ENCODE data around the gene DLGAP1. TPM values are rescaled to one million over a fixed set of nuclear protein-coding genes. Genes with fewer than 3 reads are reported as not detected.

DLGAP1 gene
- total and polyA plus RNA-seq, 10 of the 15 experiments (the other 5 are each of a cell fraction or from before 2014, with no cell fraction given): 0.23 to 27.6 (median 1.9) TPM

DNA sequence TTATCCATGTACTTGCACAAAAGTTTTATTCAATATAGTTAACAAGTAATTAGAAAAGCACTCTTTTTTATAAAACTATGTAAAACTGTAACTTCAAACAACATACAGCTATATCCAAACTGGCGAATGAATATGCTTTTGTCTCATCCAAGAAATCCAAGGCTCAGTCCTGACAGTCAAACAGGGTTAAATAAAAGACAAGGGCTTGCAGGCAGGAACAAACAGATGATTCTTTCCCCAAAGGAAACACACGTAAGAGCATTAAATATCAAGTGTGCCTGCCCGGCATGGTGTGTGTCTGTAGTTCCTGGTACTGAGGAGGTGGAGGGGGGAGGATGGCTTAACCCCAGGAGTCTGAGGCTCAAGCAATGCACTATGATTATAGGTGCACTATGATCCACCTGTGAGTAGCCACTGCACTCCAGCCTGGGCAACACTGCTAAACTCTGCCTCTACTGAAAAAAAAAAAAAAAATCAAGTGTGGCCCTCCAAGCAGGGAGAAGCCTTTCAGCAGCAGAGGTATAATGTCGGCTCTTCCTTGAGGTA, 171.3 kb downstream of the DLGAP1 start:
- Histone ChIP-seq H3K4me3 (no peak overlapping the region), H3K27ac (ENCODE audit: control insufficient read depth, insufficient read depth) (no peak overlapping the region), H3K27me3 (replicated peaks in 1 of 2; ENCODE audit: control insufficient read depth in 2 of 2, insufficient read depth in 2 of 2, low read length in 1 of 2) (no peaks in the 10 kb centered on the region), H2AFZ (ENCODE audit: control insufficient read depth, low read depth, low read length) (no peak overlapping the region), H3K9ac (ENCODE audit: control insufficient read depth, insufficient read depth, low read length) (no peak overlapping the region), H3K4me1 (ENCODE audit: control insufficient read depth, insufficient read depth, low read length) (no peaks in the 10 kb centered on the region), H3K36me3 (ENCODE audit: control insufficient read depth in 2 of 2, insufficient read depth in 2 of 2, low read length in 1 of 2) (no peaks in the 10 kb centered on the region), H4K20me1 (ENCODE audit: control insufficient read depth, insufficient read depth) (no peaks in the 10 kb centered on the region), H3K9me3 (replicated peaks; ENCODE audit: control insufficient read depth, insufficient read depth, low read length) (no peaks in the 10 kb centered on the region; the same call in 2 of the 3 replicates), H3K79me2 (ENCODE audit: control insufficient read depth, insufficient read depth, low read length) (no peaks in the 10 kb centered on the region), H3K4me2 (ENCODE audit: control insufficient read depth, insufficient read depth) (no peak overlapping the region)
- POLR2A ChIA-PET: interaction anchor here (0.6 to 1.7 kb wide), 8 partner anchors 10 to 168 kb away, joined by 3 to 5 read pairs (median 4); no protein-coding TSS in a partner anchor
- SMC1A ChIA-PET (ENCODE audit: uncharacterized antibody, unreplicated experiment): interaction anchor here (0.8 to 5.1 kb wide), 22 partner anchors 9 to 335 kb away, joined by 3 to 38 read pairs (median 3); no protein-coding TSS in a partner anchor
- WGBS (ENCODE audit: insufficient coverage, insufficient replicate concordance, low lambda C conversion rate, missing lambda C conversion rate): 15% methylated on average over 4 of the region's 4 CpGs
- in situ Hi-C loops (cut with MboI): no loop called here
- CTCF ChIA-PET: interaction anchor here (0.9 to 2.5 kb wide), 7 partner anchors 9 to 1038 kb away, joined by 3 to 14 read pairs (median 3); no protein-coding TSS in a partner anchor
- RAD21 ChIA-PET (ENCODE audit: unreplicated experiment): interaction anchor here (0.8 to 3.7 kb wide), 14 partner anchors 7 to 167 kb away, joined by 3 to 28 read pairs (median 6); no protein-coding TSS in a partner anchor
- intact Hi-C loops (cut with micrococcal nuclease; ENCODE audit: unreplicated experiment): loop anchor here (10.0 kb wide), 1 partner anchor 771 kb away; no protein-coding TSS in a partner anchor
- BruUV-seq (replicated peaks): no TSS peak
- DNase-seq (ENCODE audit: low read depth, low spot score) (no peak), FAIRE-seq (no peak), ATAC-seq (peak; percentile 45)
- TF ChIP-seq NBN (IDR thresholded peaks at IDR 0.05): 0 out of 2 replicates have a peak, but pooled peaks have one; percentile 37
- TF ChIP-seq WRNIP1 (IDR thresholded peaks at IDR 0.05; ENCODE audit: borderline replicate concordance, low read depth, low read length): no peak

DNA sequence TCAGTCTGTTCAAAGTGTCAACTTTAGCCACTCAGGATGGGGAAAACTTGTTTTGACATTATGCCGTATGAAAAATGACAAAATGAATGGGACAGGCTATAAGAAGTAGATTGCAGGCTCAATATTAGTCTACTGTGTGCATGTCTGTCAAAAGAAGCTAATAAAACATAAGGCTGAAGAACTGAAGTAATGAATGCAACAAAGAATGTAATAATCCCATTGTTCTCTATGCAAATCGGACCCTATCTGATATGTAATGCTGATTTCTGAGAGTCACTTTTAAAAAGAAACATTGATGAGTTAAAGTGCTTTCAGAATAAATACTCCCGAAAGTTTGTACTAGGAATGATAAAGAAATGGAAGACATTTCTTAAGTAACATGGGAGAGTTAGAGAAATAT, 172.2 kb downstream of the DLGAP1 start:
- POLR2A ChIA-PET: interaction anchor here (0.6 kb wide), 1 partner anchor 21 kb away, joined by 3 read pairs; no protein-coding TSS in a partner anchor
- Histone ChIP-seq H3K27me3 (replicated peaks in 1 of 2; ENCODE audit: control insufficient read depth in 2 of 2, insufficient read depth in 2 of 2, low read length in 1 of 2) (no peaks in the 10 kb centered on the region), H3K4me1 (ENCODE audit: control insufficient read depth, insufficient read depth, low read length) (no peaks in the 10 kb centered on the region), H3K36me3 (ENCODE audit: control insufficient read depth in 2 of 2, insufficient read depth in 2 of 2, low read length in 1 of 2) (no peaks in the 10 kb centered on the region), H3K9ac (ENCODE audit: control insufficient read depth, insufficient read depth, low read length) (no peak overlapping the region), H4K20me1 (ENCODE audit: control insufficient read depth, insufficient read depth) (no peaks in the 10 kb centered on the region), H3K4me3 (no peak overlapping the region), H3K9me3 (replicated peaks; ENCODE audit: control insufficient read depth, insufficient read depth, low read length) (no peaks in the 10 kb centered on the region; the same call in 2 of the 3 replicates), H3K4me2 (ENCODE audit: control insufficient read depth, insufficient read depth) (no peak overlapping the region), H3K27ac (ENCODE audit: control insufficient read depth, insufficient read depth) (no peak overlapping the region), H3K79me2 (ENCODE audit: control insufficient read depth, insufficient read depth, low read length) (no peaks in the 10 kb centered on the region), H2AFZ (ENCODE audit: control insufficient read depth, low read depth, low read length) (no peak overlapping the region)
- RAD21 ChIA-PET (ENCODE audit: unreplicated experiment): interaction anchor here (3.7 kb wide), 1 partner anchor 13 kb away, joined by 28 read pairs; no protein-coding TSS in a partner anchor
- ATAC-seq: no peak
- in situ Hi-C loops (cut with MboI) (no loop called here), intact Hi-C loops (cut with micrococcal nuclease; ENCODE audit: unreplicated experiment) (loop anchor here (10.0 kb wide), 1 partner anchor 772 kb away; no protein-coding TSS in a partner anchor)
- SMC1A ChIA-PET (ENCODE audit: uncharacterized antibody, unreplicated experiment): interaction anchor here (1.1 to 5.1 kb wide), 4 partner anchors 11 to 243 kb away, joined by 3 to 38 read pairs (median 4); no protein-coding TSS in a partner anchor
- no TSS peak for BruUV-seq (replicated peaks)
- no peak for DNase-seq (ENCODE audit: low read depth, low spot score)
- CTCF ChIA-PET: no interaction called here
- FAIRE-seq: no peak
- 4% methylated on average over 3 of the region's 3 CpGs for WGBS (ENCODE audit: insufficient coverage, insufficient replicate concordance, low lambda C conversion rate, missing lambda C conversion rate)
- TF ChIP-seq LARP7 (IDR thresholded peaks at IDR 0.05) (no peak), FOXM1 (IDR thresholded peaks at IDR 0.05; ENCODE audit: low read depth, low read length) (no peak), STAT3 (IDR thresholded peaks at IDR 0.05; ENCODE audit: low read depth, low read length) (no peak)
- TF ChIP-seq, protein P1, sequence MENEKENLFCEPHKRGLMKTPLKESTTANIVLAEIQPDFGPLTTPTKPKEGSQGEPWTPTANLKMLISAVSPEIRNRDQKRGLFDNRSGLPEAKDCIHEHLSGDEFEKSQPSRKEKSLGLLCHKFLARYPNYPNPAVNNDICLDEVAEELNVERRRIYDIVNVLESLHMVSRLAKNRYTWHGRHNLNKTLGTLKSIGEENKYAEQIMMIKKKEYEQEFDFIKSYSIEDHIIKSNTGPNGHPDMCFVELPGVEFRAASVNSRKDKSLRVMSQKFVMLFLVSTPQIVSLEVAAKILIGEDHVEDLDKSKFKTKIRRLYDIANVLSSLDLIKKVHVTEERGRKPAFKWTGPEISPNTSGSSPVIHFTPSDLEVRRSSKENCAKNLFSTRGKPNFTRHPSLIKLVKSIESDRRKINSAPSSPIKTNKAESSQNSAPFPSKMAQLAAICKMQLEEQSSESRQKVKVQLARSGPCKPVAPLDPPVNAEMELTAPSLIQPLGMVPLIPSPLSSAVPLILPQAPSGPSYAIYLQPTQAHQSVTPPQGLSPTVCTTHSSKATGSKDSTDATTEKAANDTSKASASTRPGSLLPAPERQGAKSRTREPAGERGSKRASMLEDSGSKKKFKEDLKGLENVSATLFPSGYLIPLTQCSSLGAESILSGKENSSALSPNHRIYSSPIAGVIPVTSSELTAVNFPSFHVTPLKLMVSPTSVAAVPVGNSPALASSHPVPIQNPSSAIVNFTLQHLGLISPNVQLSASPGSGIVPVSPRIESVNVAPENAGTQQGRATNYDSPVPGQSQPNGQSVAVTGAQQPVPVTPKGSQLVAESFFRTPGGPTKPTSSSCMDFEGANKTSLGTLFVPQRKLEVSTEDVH (IDR thresholded peaks at IDR 0.05; ENCODE audit: low read depth, partially characterized antibody): no peak
- TF ChIP-seq, protein P2, sequence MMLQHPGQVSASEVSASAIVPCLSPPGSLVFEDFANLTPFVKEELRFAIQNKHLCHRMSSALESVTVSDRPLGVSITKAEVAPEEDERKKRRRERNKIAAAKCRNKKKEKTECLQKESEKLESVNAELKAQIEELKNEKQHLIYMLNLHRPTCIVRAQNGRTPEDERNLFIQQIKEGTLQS (IDR thresholded peaks at IDR 0.05; ENCODE audit: borderline replicate concordance, extremely low read depth, low read depth, low read length): no peak
- TF ChIP-seq, protein P3, sequence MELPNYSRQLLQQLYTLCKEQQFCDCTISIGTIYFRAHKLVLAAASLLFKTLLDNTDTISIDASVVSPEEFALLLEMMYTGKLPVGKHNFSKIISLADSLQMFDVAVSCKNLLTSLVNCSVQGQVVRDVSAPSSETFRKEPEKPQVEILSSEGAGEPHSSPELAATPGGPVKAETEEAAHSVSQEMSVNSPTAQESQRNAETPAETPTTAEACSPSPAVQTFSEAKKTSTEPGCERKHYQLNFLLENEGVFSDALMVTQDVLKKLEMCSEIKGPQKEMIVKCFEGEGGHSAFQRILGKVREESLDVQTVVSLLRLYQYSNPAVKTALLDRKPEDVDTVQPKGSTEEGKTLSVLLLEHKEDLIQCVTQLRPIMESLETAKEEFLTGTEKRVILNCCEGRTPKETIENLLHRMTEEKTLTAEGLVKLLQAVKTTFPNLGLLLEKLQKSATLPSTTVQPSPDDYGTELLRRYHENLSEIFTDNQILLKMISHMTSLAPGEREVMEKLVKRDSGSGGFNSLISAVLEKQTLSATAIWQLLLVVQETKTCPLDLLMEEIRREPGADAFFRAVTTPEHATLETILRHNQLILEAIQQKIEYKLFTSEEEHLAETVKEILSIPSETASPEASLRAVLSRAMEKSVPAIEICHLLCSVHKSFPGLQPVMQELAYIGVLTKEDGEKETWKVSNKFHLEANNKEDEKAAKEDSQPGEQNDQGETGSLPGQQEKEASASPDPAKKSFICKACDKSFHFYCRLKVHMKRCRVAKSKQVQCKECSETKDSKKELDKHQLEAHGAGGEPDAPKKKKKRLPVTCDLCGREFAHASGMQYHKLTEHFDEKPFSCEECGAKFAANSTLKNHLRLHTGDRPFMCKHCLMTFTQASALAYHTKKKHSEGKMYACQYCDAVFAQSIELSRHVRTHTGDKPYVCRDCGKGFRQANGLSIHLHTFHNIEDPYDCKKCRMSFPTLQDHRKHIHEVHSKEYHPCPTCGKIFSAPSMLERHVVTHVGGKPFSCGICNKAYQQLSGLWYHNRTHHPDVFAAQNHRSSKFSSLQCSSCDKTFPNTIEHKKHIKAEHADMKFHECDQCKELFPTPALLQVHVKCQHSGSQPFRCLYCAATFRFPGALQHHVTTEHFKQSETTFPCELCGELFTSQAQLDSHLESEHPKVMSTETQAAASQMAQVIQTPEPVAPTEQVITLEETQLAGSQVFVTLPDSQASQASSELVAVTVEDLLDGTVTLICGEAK (IDR thresholded peaks at IDR 0.05; ENCODE audit: borderline replicate concordance): no peak
